RWPE2 (cell line): ENCODE results near the gene RNPEPL1.

Experiments
- ATAC-seq: fragments of 200-7000 bp; cut with Tn5 transposase; 3 replicates; pipeline ENCODE4 v1.9.1; 2021; ENCODE audit warnings: low read depth
- DNase-seq: peaks from one replicate; pipeline ENCODE4 v3.0.0-alpha.2; 2020; ENCODE audit warnings: low spot score
- H3K27ac ChIP-seq: fragments of 450-650 bp; 2 replicates; pipeline ENCODE4 v1.5.1; 2017; ENCODE audit warnings: mild to moderate bottlenecking; ENCODE audit not compliant: poor library complexity, severe bottlenecking
- H3K27me3 ChIP-seq: fragments of 250-450 bp; sonication (Bioruptor Pico); 2 replicates; pipeline ENCODE4 v1.5.1; 2021; ENCODE audit warnings: mild to moderate bottlenecking, moderate library complexity; ENCODE audit not compliant: insufficient read depth, poor library complexity, severe bottlenecking
- H3K36me3 ChIP-seq: fragments of 250-450 bp; sonication (Bioruptor Pico); 2 replicates; pipeline ENCODE4 v1.5.1; 2020; ENCODE audit warnings: low read depth, mild to moderate bottlenecking, moderate library complexity
- H3K4me1 ChIP-seq: fragments of 250-450 bp; sonication (Bioruptor Pico); 2 replicates; pipeline ENCODE4 v1.5.1; 2021; ENCODE audit warnings: mild to moderate bottlenecking, moderate library complexity; ENCODE audit not compliant: insufficient read depth, poor library complexity, severe bottlenecking
- H3K4me3 ChIP-seq: fragments of 250-450 bp; sonication (Bioruptor Pico); 2 replicates; pipeline ENCODE4 v1.5.1; 2021; ENCODE audit warnings: mild to moderate bottlenecking, moderate library complexity; ENCODE audit not compliant: severe bottlenecking
- H3K9me3 ChIP-seq: fragments of 250-450 bp; sonication (Bioruptor Pico); 2 replicates; pipeline ENCODE4 v1.5.1; 2021; ENCODE audit warnings: mild to moderate bottlenecking, moderate library complexity; ENCODE audit not compliant: severe bottlenecking
- CTCF ChIP-seq: fragments of 450-650 bp; IDR thresholded peaks from one replicate; pipeline ENCODE4 v1.5.1; 2017; ENCODE audit warnings: mild to moderate bottlenecking, moderate library complexity; ENCODE audit not compliant: poor library complexity, severe bottlenecking

The RNPEPL1 gene

GRCh38 chr2:240628507-240628807 lies 60.2 kb downstream of the RNPEPL1 start:
- Histone ChIP-seq H3K27ac (no peak overlapping the region), H3K27me3 (no peaks in the 10 kb centered on the region), H3K36me3 (no peaks in the 10 kb centered on the region), H3K9me3 (peaks cover 2% of the 10 kb centered on the region), H3K4me1 (no peaks in the 10 kb centered on the region), H3K4me3 (no peak overlapping the region)
- ATAC-seq: no peak
- DNase-seq: no peak
- TF ChIP-seq CTCF: no peak

- no peak for TF ChIP-seq CTCF
- Histone ChIP-seq H3K4me1 (no peaks in the 10 kb centered on the region), H3K4me3 (no peak overlapping the region), H3K36me3 (no peaks in the 10 kb centered on the region), H3K9me3 (peaks cover 7% of the 10 kb centered on the region), H3K27me3 (no peaks in the 10 kb centered on the region), H3K27ac (no peak overlapping the region)
- ATAC-seq (no peak; the same call in 2 of the 3 replicates), DNase-seq (no peak)
Measured at GRCh38 chr2:240628808-240629618, 60.7 kb downstream of the RNPEPL1 start.

GRCh38 chr2:240629619-240629967 lies 61.3 kb downstream of the RNPEPL1 start:
- Histone ChIP-seq H3K9me3 (peaks cover 8% of the 10 kb centered on the region), H3K27me3 (no peaks in the 10 kb centered on the region), H3K4me1 (no peaks in the 10 kb centered on the region), H3K27ac (no peak overlapping the region), H3K36me3 (no peaks in the 10 kb centered on the region), H3K4me3 (no peak overlapping the region)
- ATAC-seq: no peak
- no peak for TF ChIP-seq CTCF
- DNase-seq: no peak

GRCh38 chr2:240629968-240630770 lies 61.9 kb downstream of the RNPEPL1 start:
- H3K36me3 ChIP-seq: no peaks in the 10 kb centered on the region
- no peak overlapping the region for H3K27ac ChIP-seq
- DNase-seq (no peak), ATAC-seq (no peak)
- no peak for TF ChIP-seq CTCF
- no peak overlapping the region for H3K4me3 ChIP-seq
- H3K27me3 ChIP-seq: no peaks in the 10 kb centered on the region
- no peaks in the 10 kb centered on the region for H3K4me1 ChIP-seq
- peaks cover 8% of the 10 kb centered on the region for H3K9me3 ChIP-seq
